Right atrium auricular region (tissue), 2 donors: ENCODE results near the gene NR2E1. TPM values are rescaled to one million over a fixed set of nuclear protein-coding genes. Genes with fewer than 3 reads are reported as not detected.

Experiments
- DNase-seq: peaks from one replicate; pipeline ENCODE4 v3.0.0-alpha.2; 2019; ENCODE audit warnings: low spot score
- H3K27ac ChIP-seq, 2 donors: fragments of 200-600 bp; sonication (generic); 1 replicate in 1 of 2; 2 replicates in 1 of 2; pipeline ENCODE4 v1.5.1; 2016 to 2019
- H3K27me3 ChIP-seq, 2 donors: fragments of 200-600 bp; sonication (generic); one replicate each; pipeline versions ENCODE4 v1.5.1 to v1.6.0; 2017 to 2019
- H3K36me3 ChIP-seq: fragments of 200-600 bp; sonication (generic); one replicate; pipeline ENCODE4 v1.5.1; 2016
- H3K4me1 ChIP-seq, 2 donors: fragments of 200-600 bp; sonication (generic); one replicate each; pipeline versions ENCODE4 v1.5.1 to v1.6.0; 2017 to 2019
- H3K4me3 ChIP-seq, 2 donors: fragments of 200-600 bp; sonication (generic); 1 replicate in 1 of 2; 2 replicates in 1 of 2; pipeline ENCODE4 v1.5.1; 2017 to 2019; ENCODE audit warnings: mild to moderate bottlenecking in 1 of 2, moderate library complexity in 1 of 2
- H3K9me3 ChIP-seq, 2 donors: fragments of 200-600 bp; sonication (generic); one replicate each; pipeline ENCODE4 v1.5.1; 2019
- CTCF ChIP-seq, 2 donors: fragments of 200-600 bp; sonication (generic); IDR thresholded peaks; one replicate each; pipeline ENCODE4 v1.5.1; 2019; ENCODE audit warnings: antibody characterized with exemption in 2 of 2
- total RNA-seq, 2 donors: library from RNA; depleted of rRNA; stranded (reverse); fragments of >200 nt; gene quantifications; one replicate each; pipeline ENCODE4 v1.1.0, GENCODE V29; 2016

Gene NR2E1
- total RNA-seq, 2 donors from 2014 or later: not detected

GRCh38 chr6:108167449-108168089, 1.7 kb downstream of the NR2E1 start:
- H3K27ac ChIP-seq: no peak overlapping the region
- H3K4me1 ChIP-seq: peaks cover 0 to 58% of the 10 kb centered on the region in 2 donors
- H3K4me3 ChIP-seq: peak overlapping the region in 1 of 2 donors; percentile 32
- H3K36me3 ChIP-seq: no peaks in the 10 kb centered on the region
- TF ChIP-seq CTCF (IDR thresholded peaks at IDR 0.05): no peak
- DNase-seq: no peak
- no peaks in the 10 kb centered on the region for H3K9me3 ChIP-seq
- H3K27me3 ChIP-seq: peaks cover 81 to 87% of the 10 kb centered on the region in 2 donors

- Histone ChIP-seq H3K9me3 (no peaks in the 10 kb centered on the region), H3K36me3 (no peaks in the 10 kb centered on the region), H3K27ac (no peak overlapping the region), H3K27me3 (peaks cover 80 to 87% of the 10 kb centered on the region in 2 donors), H3K4me3 (peak overlapping the region; percentile 8 to 32), H3K4me1 (peaks cover 0 to 58% of the 10 kb centered on the region in 2 donors)
- no peak for TF ChIP-seq CTCF (IDR thresholded peaks at IDR 0.05)
- DNase-seq: no peak
Measured at GRCh38 chr6:108168090-108168463, 2.3 kb downstream of the NR2E1 start.

GRCh38 chr6:108168501-108169463, 3.0 kb downstream of the NR2E1 start:
- peaks cover 73 to 87% of the 10 kb centered on the region in 2 donors for H3K27me3 ChIP-seq
- H3K4me1 ChIP-seq: peaks cover 0 to 58% of the 10 kb centered on the region in 2 donors
- DNase-seq: no peak
- H3K9me3 ChIP-seq: no peaks in the 10 kb centered on the region
- peak overlapping the region; percentile 8 to 32 for H3K4me3 ChIP-seq
- no peaks in the 10 kb centered on the region for H3K36me3 ChIP-seq
- H3K27ac ChIP-seq: no peak overlapping the region
- peak in 1 of 2 donors; percentile 45 for TF ChIP-seq CTCF (IDR thresholded peaks at IDR 0.05)

GRCh38 chr6:108169464-108170331, 3.9 kb downstream of the NR2E1 start:
- peaks cover 70 to 87% of the 10 kb centered on the region in 2 donors for H3K27me3 ChIP-seq
- no peak overlapping the region for H3K27ac ChIP-seq
- H3K36me3 ChIP-seq: no peaks in the 10 kb centered on the region
- H3K4me3 ChIP-seq: no peak overlapping the region
- peaks cover 0 to 59% of the 10 kb centered on the region in 2 donors for H3K4me1 ChIP-seq
- no peaks in the 10 kb centered on the region for H3K9me3 ChIP-seq
- no peak for TF ChIP-seq CTCF (IDR thresholded peaks at IDR 0.05)
- no peak for DNase-seq
